ENCODE measurements around the gene MSRB1. TPM values are rescaled to one million over a fixed set of nuclear protein-coding genes. Genes with fewer than 3 reads are reported as not detected.

The MSRB1 gene
- total RNA-seq, 4 donors from 2014 or later = 13.9 to 56.5 (median 29.3) TPM

- in situ Hi-C loops (cut with MboI; ENCODE audit: low pct_ligation_motif_present in 1 of 4, low pct_unique_long_range_greater_than_20kb in 1 of 4, low sequenced_read_pairs in 3 of 4) (no loop called here), intact Hi-C loops (cut with DNase I; ENCODE audit: low total_unique reads) (no loop called here)
- H3K27me3 ChIP-seq = peaks cover 43% of the 10 kb centered on the region
- H3K36me3 ChIP-seq = no peaks in the 10 kb centered on the region
- no peak for DNase-seq
- H3K4me1 ChIP-seq = peaks cover 6 to 30% (median 25%) of the 10 kb centered on the region in 4 donors
- no peak overlapping the region for H3K4me3 ChIP-seq
- peak overlapping the region in 1 of 4 donors; percentile 84 for H3K27ac ChIP-seq
- no peaks in the 10 kb centered on the region for H3K9me3 ChIP-seq
- TF ChIP-seq POLR2A (IDR thresholded peaks at IDR 0.05) (no peak), POLR2AphosphoS5 (IDR thresholded peaks at IDR 0.05) (no peak), CTCF (IDR thresholded peaks at IDR 0.05) (no peak), EP300 (IDR thresholded peaks at IDR 0.05; ENCODE audit: low read depth) (no peak)
- 66 to 80% methylated on average over 1 to 17 of the region's 17 CpGs for WGBS, 2 donors (ENCODE audit: low coverage in 1 of 2)
Observed at GRCh38 chr16:1912215-1912543, 30.8 kb downstream of the MSRB1 start.

- WGBS, 2 donors (ENCODE audit: low coverage in 1 of 2) = 80 to 88% methylated on average over 2 to 59 of the region's 59 CpGs
Observed at GRCh38 chr16:1911467-1912214, 31.4 kb downstream of the MSRB1 start.

DNA sequence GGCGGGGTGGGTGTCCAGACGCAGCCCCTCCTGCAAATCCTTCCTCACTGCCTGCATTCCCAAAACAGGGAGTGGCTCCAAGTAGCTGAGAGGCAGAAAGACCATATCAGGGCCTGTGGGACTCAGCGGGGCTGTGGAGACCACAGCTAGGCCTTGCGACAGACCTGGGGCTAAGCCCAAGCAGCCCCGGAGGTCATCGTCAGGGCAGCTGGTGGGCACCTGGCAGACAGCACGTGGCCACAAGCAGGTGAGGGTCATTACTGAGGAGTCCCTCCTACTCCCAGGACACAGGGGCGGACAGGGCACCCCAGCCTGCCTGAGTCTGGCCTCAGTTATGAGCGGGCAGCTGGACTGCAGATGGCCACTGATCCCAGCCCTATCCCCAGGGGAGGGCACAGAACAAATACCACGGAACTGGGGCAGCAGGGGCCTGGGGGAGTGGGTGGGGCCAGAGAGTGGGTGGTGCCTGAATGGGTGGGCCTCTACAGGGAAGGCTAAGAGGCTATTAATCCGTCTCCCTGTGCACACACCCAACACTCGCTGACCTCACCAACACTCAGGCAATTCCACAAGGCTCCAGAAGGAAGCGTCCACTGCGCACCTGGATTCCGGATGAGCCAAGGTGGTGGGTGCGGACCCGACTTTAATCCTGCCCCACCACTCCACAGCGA is 33.3 kb downstream of the MSRB1 start:
- Histone ChIP-seq H3K4me3 (no peak overlapping the region), H3K4me1 (peaks cover 6 to 30% (median 25%) of the 10 kb centered on the region in 4 donors), H3K27ac (peak overlapping the region in 2 of 4 donors; percentile 1 to 52), H3K27me3 (peaks cover 33% of the 10 kb centered on the region), H3K9me3 (no peaks in the 10 kb centered on the region), H3K36me3 (no peaks in the 10 kb centered on the region)
- WGBS, 2 donors (ENCODE audit: low coverage in 1 of 2) = 61% methylated on average over 17 of the region's 18 CpGs; no CpG with 5 or more reads in 1 of the 2 donors
- DNase-seq = peak; percentile 66
- in situ Hi-C loops (cut with MboI; ENCODE audit: low pct_ligation_motif_present in 1 of 4, low pct_unique_long_range_greater_than_20kb in 1 of 4, low sequenced_read_pairs in 3 of 4) (no loop called here), intact Hi-C loops (cut with DNase I; ENCODE audit: low total_unique reads) (no loop called here)
- TF ChIP-seq EP300 (IDR thresholded peaks at IDR 0.05; ENCODE audit: low read depth) (no peak), POLR2A (IDR thresholded peaks at IDR 0.05) (no peak), CTCF (IDR thresholded peaks at IDR 0.05) (no peak), POLR2AphosphoS5 (IDR thresholded peaks at IDR 0.05) (no peak)

More at GRCh38 chr16:1911467-1912214, 31.4 kb downstream of the MSRB1 start:
- Histone ChIP-seq H3K27ac (peak overlapping the region in 1 of 4 donors; percentile 84), H3K4me1 (peaks cover 6 to 30% (median 25%) of the 10 kb centered on the region in 4 donors), H3K27me3 (peaks cover 43% of the 10 kb centered on the region), H3K36me3 (no peaks in the 10 kb centered on the region), H3K4me3 (no peak overlapping the region), H3K9me3 (no peaks in the 10 kb centered on the region)
- in situ Hi-C loops (cut with MboI; ENCODE audit: low pct_ligation_motif_present in 1 of 4, low pct_unique_long_range_greater_than_20kb in 1 of 4, low sequenced_read_pairs in 3 of 4) (no loop called here), intact Hi-C loops (cut with DNase I; ENCODE audit: low total_unique reads) (no loop called here)
- DNase-seq = no peak
- TF ChIP-seq EP300 (IDR thresholded peaks at IDR 0.05; ENCODE audit: low read depth) = no peak
- no peak for TF ChIP-seq CTCF (IDR thresholded peaks at IDR 0.05)
- no peak for TF ChIP-seq POLR2AphosphoS5 (IDR thresholded peaks at IDR 0.05)
- TF ChIP-seq POLR2A (IDR thresholded peaks at IDR 0.05) = no peak

- Histone ChIP-seq H3K36me3 (no peaks in the 10 kb centered on the region), H3K4me3 (no peak overlapping the region), H3K9me3 (no peaks in the 10 kb centered on the region), H3K27me3 (peaks cover 34% of the 10 kb centered on the region), H3K27ac (peak overlapping the region in 1 of 4 donors; percentile 52), H3K4me1 (peaks cover 3 to 25% (median 19%) of the 10 kb centered on the region in 4 donors)
- 38% methylated on average over 8 of the region's 9 CpGs; no CpG with 5 or more reads in 1 of the 2 donors for WGBS, 2 donors (ENCODE audit: low coverage in 1 of 2)
- TF ChIP-seq POLR2A (IDR thresholded peaks at IDR 0.05) = no peak
- TF ChIP-seq CTCF (IDR thresholded peaks at IDR 0.05) = no peak
- TF ChIP-seq POLR2AphosphoS5 (IDR thresholded peaks at IDR 0.05) = no peak
- TF ChIP-seq EP300 (IDR thresholded peaks at IDR 0.05; ENCODE audit: low read depth) = no peak
- no peak for DNase-seq
- intact Hi-C loops (cut with DNase I; ENCODE audit: low total_unique reads) = no loop called here
- in situ Hi-C loops (cut with MboI; ENCODE audit: low pct_ligation_motif_present in 1 of 4, low pct_unique_long_range_greater_than_20kb in 1 of 4, low sequenced_read_pairs in 3 of 4) = no loop called here
Observed at GRCh38 chr16:1908983-1909382, 34.0 kb downstream of the MSRB1 start.
